Activated T-cell treated with anti-CD3 and anti-CD28 coated beads for 48 hours (primary cell): ENCODE measurements around the gene HKDC1.
"Not testable (repeated sequence)": the region's sequence is repeated elsewhere in the genome, so short reads cannot be mapped to it uniquely, and the experiment has no call there.

Experiments
- DNase-seq: peaks from one replicate; pipeline ENCODE4 v3.0.0-alpha.2; 2020; ENCODE audit warnings: low read depth

The HKDC1 gene

GRCh38 chr10:69241575-69241974, 21.4 kb downstream of the HKDC1 start:
- no peak for DNase-seq

- DNase-seq, result no peak
These were observed 22.1 kb downstream of the HKDC1 start for GRCh38 chr10:69242040-69242851.

DNA sequence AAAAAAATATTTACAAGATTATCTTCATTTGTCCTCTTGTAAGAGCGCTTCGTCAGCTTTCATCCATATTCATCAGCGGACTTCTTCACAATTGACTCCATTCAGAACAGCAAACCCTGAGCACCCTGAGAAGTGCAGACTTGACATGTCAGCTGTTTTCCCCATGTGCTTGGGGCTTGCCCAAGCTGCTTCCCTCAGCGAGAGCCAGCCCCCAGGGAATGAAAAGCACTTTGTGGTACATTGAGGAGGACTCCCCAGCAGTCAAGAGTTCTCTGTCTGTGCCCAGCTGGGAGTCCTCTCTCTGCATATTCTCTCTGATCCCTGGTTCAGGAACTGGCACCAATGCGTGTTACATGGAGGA, 22.7 kb downstream of the HKDC1 start:
- DNase-seq, result no peak

DNA sequence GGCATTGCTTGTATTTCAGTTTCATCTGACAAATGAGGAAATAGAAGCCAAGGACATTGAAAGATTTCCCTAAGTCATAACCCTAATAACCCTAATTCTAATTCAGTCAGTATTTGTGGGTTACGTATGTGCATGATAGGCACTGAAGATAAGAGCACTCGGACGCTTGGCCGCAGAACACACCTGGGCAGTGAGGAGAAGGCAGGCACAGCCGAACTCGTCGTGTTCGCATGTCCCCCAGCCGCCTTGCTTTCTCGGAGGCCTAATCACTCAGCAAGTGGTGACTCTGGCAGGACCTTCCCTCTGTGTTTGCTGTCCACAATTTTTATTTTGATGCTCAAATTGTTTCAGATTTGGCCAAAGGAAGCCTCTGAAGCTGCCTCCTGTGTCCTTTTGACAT, 23.7 kb downstream of the HKDC1 start:
- DNase-seq, result no peak

DNA sequence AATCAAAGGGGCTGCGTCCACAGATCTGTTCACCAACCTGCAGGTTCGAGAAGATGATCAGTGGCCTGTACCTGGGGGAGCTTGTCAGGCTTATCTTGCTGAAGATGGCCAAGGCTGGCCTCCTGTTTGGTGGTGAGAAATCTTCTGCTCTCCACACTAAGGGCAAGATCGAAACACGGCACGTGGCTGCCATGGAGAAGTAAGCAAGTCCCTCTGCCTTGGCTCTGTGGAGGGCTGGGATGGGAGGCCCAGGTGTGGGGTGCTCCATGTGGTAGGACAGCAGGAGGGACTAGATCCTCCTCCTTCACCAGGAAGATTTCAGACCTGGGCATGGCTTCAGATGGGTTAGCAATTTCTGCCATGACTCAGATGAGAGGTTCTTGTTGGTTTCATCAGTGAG, 25.9 kb downstream of the HKDC1 start:
- no peak for DNase-seq

DNA sequence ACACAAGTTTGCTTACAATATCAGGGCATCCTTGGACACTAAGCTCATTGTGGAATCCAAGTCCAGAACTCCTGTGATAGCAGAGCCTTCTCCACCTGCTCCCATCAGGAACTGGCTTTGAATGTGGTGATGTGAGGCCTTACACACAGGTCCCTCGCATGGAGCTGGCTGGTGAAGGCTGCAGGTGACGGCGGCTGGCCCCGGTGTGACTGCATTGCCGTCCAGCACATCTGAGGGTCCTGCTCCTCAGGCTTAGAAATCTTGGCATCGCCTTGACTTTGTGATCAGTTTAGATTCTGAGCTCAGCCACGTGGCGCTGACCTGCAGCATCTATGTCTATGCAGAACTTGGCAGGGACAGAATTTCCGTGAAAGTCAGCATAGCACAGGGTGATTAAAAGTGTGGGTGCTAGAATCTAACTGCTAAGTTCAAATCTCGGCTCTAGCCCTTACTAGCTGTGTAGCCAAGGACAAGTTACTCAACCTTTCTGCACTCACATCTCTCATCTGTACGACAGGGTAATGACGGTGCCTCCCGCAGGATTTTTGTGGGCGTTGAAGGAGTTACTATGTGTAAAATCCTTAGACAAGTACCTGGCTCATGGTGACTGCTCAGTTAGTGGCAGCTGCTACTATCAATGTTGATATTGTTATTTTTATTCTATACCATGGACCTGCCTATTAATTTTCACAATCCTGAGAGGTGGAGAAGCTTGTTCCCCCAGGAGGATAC, 26.6 kb downstream of the HKDC1 start:
- DNase-seq, result no peak

DNA sequence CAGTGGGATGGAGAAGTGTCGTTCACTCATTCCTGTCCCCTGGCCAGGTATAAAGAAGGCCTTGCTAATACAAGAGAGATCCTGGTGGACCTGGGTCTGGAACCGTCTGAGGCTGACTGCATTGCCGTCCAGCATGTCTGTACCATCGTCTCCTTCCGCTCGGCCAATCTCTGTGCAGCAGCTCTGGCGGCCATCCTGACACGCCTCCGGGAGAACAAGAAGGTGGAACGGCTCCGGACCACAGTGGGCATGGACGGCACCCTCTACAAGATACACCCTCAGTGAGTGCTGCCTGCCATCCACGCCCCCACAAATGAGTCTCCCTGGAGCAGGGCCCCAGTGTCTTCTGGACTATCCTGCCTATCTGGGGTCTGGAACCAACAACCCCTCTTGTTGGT, 27.2 kb downstream of the HKDC1 start:
- DNase-seq, result no peak

DNA sequence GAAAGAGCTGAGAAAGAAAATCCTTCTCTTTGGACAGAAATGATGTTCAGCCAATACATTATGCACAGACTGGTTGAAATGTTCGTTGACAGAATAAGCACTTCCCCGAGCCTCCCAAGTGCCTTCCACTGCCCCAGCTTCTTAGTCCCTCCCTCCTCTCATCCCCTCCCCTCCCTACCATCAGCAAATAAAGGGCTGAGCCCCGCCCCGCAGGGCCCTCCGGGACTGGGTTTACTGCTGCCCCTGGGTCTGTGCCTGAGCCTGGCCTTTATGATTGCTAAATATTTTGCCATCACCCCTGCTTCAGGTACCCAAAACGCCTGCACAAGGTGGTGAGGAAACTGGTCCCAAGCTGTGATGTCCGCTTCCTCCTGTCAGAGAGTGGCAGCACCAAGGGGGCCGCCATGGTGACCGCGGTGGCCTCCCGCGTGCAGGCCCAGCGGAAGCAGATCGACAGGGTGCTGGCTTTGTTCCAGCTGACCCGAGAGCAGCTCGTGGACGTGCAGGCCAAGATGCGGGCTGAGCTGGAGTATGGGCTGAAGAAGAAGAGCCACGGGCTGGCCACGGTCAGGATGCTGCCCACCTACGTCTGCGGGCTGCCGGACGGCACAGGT, 28.1 kb downstream of the HKDC1 start:
- no peak for DNase-seq

DNA sequence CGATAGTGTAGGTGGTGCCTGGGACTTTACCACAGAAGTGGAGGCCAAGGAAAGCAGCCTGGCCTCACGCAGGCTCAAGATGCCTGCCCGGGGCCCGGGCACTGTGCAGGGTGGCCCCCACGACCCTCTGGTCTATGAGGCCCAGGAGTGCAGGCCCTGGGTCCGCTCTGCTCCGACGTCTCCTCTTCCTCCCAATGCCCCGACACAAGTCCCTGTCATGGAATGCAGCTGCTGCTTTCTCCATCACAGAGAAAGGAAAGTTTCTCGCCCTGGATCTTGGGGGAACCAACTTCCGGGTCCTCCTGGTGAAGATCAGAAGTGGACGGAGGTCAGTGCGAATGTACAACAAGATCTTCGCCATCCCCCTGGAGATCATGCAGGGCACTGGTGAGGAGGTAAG, 29.9 kb downstream of the HKDC1 start:
- no peak for DNase-seq

- not testable (repeated sequence) for DNase-seq
These were observed 31.3 kb downstream of the HKDC1 start for GRCh38 chr10:69251417-69251816.

- no peak for DNase-seq
These were observed 33.0 kb downstream of the HKDC1 start for GRCh38 chr10:69253171-69253570.

- DNase-seq, result no peak
These were observed 34.7 kb downstream of the HKDC1 start for GRCh38 chr10:69254877-69255276.

DNA sequence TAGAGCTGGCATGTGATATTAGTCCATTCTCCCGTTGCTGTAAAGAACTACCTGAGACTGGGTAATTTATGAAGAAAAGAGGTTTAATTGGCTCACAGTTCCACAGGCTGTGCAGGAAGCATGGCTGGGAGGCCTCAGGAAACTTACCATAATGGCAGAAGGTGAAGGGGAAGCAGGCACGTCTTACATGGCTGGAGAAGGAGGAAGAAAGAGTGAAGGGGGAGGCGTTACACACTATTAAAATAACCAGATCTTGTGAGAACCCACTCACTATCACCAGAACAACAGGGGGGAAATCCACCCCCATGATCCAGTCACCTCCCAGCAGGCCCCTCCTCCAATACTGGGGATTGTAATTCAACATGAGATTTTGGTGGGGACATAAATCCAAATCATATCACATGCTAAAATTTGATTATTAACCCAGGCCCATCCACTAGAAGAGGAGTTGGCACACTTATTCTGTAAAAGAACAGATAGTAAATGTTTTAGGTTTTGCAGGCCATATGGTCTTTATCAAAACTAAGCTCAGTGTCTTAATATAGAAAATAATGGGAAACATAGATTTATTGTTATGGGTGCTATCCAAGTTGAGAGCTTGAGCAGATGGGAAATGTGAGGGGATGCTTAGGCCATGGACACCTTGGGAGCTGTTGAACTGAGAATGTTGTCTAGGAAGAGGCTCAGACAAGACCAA, 39.6 kb downstream of the HKDC1 start:
- DNase-seq, result no peak

DNA sequence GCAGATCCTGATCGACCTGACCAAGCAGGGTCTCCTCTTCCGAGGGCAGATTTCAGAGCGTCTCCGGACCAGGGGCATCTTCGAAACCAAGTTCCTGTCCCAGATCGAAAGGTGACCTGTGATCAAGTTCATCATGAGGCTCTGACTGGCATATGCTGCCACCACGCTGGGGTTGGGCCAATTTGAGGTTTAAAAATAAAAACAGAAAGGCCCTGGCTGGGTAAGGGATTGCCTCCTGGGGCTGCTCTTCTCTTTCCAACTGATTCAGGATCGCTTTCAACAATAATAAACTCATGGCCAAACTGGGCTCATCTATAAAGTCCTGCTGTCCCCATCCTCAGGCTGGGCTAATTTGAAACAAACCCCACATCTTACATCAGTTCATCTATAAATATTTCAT, 41.1 kb downstream of the HKDC1 start:
- no peak for DNase-seq

- DNase-seq, result no peak
These were observed 42.2 kb downstream of the HKDC1 start for GRCh38 chr10:69262292-69262751.

DNA sequence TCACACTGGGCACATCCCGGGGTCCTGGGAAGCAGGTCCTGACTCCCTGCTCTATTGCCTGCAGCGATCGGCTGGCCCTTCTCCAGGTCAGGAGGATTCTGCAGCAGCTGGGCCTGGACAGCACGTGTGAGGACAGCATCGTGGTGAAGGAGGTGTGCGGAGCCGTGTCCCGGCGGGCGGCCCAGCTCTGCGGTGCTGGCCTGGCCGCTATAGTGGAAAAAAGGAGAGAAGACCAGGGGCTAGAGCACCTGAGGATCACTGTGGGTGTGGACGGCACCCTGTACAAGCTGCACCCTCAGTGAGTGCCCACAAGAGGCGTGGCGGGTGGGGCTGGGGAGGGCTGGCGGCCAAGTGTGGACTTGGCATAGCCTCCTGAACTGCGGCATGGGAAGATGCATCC, 45.4 kb downstream of the HKDC1 start:
- DNase-seq, result no peak

DNA sequence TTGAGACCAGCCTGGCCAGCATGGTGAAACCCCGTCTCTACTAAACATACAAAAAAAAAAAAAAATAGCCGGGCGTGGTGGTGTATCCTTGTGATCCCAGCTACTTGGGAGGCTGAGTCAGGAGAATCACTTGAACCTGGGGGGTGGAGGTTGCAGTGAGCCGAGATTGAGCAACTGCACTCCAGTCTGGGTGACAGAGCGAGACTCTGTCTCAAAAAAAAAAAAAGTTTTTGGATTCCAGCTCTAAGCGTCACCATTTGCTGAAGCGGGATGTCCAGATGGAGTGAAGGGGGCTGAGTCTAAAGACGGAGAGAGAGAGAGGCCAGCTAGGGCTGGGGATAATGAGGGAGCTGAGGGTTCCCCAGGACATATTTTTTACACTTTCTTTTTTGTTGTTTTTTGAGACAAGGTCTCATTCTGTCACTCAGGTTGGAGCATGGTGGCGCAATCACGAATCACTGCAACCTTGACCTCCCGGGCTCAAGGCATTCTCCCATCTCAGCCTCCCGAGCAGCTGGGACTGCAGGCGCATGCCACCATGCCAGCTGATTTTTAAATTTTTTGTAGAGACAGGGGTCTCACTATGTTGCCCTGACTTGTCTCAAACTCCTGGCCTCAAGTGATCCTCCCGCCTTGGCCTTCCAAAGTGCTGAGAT, 48.8 kb downstream of the HKDC1 start:
- no peak for DNase-seq

DNA sequence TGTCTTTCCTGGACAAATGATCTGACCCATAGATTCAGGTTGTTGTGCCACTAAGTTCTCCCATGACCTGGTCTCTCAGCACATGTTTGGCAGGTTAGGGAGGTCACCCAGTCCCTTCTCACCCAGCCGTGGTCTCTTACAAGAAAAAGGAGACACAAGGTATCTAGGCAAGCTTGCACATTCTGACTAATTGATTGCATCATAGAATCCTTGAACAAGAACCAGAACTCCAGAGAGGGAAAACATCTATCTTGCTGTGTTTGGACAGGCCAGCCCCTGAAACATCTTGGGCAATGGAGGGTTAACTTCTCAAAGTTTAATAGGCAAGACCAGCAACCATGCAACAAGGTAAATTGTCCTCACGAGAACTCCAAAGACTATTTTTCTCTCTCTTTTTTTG, 49.6 kb downstream of the HKDC1 start:
- no peak for DNase-seq

GRCh38 chr10:69270990-69271389, 50.9 kb downstream of the HKDC1 start:
- no peak for DNase-seq

DNA sequence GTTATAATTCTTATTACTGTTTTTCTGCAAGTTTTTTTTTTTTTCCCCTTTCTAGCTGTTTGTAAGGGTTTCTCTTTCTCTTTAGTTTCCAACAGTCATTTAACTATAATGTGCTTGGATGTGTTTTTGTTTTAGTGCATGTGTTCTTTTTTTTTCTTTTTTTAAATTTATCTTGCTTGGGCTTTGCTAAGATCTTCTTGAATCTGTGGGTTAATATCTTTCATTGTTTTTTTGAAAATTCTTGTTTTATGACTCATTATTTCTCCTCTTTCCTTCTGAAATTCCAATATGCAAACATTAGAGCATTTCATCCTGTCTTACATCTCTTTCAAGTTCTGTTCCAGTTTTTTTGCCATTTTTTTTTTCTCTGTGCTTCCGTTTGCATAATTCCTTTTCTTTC, 52.5 kb downstream of the HKDC1 start:
- no peak for DNase-seq

GRCh38 chr10:69275444-69275843, 55.3 kb downstream of the HKDC1 start:
- no peak for DNase-seq

- DNase-seq, result no peak
These were observed 56.4 kb downstream of the HKDC1 start for GRCh38 chr10:69276503-69276902.
